KG1 (cell line): ENCODE measurements around the gene CXCR4.
"Not testable (repeated sequence)": the region's sequence is repeated elsewhere in the genome, so short reads cannot be mapped to it uniquely, and the experiment has no call there.

Experiments used
- DNase-seq: peaks from one replicate; lab custom pipeline; 2025; lab: John Stamatoyannopoulos, UW

Gene CXCR4

DNA sequence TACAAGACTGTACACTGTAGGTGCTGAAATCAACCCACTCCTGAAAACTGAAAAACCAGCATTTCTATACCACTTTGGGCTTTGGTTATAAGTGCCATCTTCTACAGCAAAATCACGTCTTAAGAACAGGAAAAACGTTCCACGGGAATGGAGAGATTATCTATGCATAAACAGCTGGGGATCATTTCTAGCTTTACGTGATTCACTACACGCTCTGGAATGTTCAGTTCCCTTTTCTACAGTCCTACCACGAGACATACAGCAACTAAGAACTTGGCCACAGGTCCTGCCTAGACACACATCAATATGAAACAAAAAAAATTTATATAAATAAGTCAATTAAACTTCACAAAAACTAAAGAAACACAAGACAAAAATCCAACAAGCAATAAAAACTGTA, 3.6 kb downstream of the CXCR4 start:
- no peak for DNase-seq

DNA sequence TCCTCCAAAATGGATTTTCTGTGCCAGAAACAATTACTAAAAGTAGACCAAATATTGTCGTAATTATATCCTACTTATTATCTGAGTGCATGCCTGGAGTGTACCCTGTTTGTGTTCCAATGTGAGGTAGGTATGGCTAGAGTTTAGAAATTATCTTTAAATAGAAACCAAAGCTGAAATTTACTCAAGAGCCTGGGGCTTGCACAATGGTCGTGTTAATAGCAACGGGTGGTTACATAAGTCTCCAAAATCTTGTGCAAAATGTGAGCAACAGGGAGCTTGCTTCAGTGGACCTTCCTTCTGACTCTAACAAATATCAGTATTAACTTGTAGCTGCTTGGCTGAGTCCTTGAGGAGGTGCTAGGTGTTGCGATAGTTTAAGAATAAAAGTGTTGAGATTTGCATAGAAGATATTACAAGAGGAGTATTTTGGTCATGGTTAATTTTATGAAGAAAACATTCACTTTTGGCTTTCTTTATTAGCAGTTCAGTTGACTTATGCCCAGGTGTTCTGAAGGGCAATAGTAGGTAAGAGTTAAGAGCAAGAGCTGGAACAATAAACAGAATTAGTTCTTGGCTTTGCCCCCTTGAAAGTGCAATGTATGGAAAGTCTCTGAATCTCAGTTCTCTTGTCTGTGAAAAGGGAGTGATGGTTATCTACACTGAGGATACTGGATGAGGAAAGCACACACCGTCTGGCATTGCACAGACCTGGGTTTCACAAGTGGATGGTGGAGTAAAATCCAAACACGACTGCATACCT, 4.6 kb downstream of the CXCR4 start:
- no peak for DNase-seq

DNA sequence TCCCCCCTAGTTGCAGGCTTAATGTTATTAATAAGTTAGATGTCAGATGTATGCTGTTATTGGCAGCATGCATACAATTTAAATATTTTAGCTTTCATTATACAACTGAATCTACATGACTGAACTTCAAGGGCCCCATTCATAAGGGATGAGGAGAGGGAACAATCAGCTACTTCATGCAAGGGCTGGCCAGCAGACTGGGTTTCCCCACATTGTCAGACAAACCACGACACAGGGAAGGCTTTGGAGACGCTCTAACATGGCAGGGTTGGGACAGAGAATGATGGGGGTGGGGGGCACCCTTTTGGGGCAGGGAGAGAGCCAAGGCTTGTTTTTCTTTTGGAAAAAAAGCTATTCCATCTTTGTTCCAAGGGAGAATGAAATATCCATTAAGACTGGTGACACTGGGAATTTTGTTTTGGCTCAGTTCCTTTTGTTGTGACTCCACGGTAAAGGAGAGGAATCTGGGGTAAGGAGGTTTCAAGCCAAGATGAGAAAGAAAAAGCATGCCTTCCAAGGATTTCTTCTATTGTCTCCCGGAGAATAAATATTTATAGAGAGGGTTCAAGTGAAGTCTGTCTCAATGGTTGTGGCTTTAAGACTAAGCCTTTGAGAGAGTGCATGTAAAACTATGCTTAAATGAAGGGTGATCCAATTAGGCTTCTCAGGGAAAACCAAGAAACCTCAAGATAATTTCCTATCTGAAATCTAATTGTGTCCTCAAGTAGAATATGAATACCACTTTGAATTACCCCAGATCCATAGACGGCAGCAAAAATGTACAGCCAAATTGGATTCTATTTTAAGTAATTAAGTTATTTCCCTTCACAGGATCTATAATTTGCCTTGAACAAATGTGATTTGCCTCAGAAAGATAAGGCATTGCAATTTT, 5.4 kb downstream of the CXCR4 start:
- no peak for DNase-seq

DNA sequence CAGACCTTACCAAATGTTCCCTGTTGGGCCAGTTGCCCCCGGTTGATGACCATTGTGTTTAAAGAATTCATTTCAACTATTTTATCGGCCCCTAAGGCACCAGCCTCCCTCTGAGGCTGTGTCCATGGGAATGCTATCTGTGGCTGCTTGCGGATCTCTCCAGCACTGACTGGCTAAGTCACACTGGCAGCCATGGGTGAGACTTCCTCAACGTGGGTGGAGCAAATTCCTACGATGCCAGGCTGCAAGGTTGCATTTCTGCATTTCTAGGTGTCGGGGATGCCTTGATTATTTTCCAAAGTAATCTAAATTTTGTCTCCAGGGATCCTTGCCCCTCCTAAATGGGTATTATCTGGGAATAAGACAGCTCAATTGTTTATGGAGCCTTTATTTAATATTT, 6.2 kb downstream of the CXCR4 start:
- no peak for DNase-seq

DNA sequence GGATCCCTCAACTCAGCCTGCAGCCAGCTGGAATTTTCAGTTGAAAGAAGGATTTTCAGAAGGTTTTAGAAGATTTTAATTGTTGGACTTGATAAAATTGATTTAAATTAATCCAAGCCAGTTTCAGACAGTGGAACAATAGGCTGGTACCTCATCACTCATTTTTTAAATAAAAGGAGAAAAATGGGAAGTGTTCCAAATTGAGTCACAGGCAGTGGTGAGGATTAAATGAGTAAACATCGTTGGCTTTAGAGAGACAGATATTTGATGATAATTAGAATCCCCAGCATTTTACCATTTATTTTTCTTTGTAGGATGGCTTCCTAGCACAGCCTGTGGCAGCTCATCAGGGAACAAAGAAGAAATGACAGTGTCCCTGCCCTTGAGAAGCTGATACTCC, 7.4 kb downstream of the CXCR4 start:
- DNase-seq = no peak

DNA sequence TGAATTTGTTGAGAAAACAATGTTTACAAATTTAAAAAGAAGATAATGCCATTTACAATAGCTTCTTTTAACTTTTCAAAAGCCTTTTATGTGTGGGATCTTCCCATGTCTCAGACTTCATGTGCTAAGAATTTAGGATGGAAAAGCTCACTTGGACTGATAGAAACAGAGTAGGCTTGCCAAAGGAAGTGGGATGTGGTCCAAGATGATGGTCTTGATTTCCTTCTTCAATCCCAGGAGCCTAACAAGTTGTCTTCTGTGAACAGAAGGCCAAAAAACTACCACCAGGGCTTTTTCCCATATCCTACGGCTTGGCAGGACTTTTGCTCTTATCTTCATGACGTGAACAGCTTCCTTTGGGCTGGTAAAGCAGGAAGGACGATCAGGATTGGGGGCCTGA, 9.5 kb downstream of the CXCR4 start:
- no peak for DNase-seq

DNA sequence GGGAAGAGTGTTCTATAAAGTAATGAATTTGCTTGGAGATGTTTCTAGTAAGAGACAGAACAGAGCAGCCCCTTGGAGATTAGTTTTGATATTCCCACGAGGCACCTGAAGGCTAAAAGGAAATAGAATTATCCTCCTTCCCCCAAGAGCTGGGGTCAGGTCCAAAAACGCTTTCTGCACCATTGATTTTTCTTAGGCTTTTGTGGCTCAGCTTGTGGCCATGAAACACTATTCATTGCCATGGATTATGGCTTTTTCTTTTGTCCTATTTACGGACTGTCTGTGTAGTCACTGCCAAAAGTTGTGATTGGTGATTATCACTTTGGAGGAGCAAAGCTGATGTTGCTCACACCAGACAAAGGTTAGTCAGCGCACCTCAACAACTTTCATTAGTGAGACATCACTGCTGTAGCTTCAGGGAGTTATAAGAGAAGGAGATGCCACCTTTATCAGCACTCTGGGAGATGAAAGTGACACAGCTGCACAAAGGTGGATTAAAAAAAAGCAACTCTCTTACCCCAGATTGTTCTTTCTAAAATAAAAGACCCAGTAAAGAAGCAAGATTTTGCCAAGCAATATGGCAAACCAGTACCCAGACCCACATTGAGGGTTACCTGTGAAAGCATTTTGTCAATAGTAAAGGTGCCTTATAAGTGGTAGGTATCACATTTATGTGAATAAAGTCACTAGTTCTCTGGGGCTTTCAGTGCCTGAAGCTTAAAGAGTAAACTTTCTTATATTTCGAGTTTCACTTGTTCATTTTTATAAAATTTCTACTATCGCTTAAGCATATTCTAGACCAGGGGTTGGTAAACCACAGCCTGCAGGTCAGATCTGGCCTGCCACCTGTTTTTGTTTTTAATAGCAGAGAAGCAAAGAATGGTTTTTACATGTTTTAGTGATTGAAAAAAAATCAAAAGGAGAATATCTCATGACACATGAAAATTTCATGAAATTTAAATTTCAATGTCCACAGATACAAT, 10.6 kb downstream of the CXCR4 start:
- no peak for DNase-seq

DNA sequence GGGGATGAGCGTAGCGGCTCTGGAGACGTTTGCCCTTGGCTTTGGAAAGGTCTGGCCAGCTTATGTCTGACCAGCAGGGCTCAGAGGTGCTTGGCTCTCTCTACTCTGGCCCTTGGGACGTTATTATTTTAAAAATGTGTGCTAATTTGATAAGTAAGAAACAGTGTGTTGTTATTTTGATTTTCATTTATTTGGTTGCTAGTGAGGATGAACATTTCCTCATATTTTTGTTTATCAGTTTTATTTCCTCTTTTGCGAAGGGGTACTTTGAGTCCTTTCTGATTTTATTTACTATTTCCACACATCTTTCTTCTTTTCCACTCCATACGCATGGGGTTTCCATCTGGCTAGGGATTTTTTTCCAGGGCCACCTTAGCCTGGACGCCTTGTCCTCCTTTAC, 11.4 kb downstream of the CXCR4 start:
- DNase-seq = no peak

DNA sequence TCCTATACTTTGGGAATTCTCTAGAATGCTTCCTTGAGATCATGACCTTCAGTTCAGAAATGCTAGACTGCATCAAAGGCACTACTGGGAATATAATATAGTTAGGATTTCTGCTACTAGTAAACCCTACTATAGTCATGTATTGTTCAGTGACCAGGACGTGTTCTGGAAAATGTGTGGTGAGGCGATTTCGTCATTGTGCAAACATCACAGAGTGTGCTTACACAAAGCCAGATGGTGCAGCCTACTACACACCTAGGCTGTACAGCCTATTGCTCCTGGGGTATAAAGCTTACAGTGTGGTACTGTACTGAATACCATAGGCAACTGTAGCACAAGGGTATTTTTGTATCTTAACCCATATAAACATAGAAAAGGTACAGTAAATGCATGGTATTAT, 13.0 kb downstream of the CXCR4 start:
- no peak for DNase-seq

DNA sequence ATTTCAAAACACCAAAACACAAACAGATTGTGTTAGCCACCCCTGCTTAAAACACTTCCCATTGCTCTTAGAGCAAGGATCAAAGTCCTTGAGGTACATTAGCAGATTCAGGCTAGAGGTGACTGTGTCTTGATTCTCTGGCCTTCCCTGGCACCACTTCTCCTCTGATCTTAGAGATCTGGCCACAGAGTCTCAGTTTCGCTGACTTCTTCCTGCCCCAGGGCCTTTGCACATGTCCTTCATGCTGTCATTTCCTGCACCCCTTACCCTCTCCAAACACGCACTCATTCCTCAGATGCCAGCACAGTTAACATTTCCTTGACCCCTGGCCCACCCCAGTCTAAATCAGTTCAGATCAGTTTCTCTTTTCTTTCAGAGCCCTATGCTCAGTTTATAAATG, 16.9 kb downstream of the CXCR4 start:
- DNase-seq = no peak

DNA sequence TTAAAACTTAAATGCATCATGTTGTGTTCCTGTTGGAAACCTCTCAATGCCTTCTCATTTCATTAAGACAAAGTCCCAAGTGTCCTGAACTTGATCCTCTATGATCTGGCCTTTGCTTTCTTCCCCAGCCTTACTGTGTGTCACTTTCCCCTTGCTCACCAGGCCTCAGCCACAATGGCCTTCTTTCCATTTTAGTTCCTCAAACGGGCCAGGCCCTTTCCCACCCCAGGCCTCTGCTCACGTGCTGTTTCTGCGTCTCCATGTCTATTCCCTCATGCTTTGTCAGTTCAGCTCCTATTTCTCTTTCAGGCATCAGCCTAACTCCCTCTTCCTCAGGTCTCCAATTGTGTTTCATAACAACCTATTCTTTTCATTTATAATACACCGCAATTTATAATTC, 19.5 kb downstream of the CXCR4 start:
- no peak for DNase-seq

DNA sequence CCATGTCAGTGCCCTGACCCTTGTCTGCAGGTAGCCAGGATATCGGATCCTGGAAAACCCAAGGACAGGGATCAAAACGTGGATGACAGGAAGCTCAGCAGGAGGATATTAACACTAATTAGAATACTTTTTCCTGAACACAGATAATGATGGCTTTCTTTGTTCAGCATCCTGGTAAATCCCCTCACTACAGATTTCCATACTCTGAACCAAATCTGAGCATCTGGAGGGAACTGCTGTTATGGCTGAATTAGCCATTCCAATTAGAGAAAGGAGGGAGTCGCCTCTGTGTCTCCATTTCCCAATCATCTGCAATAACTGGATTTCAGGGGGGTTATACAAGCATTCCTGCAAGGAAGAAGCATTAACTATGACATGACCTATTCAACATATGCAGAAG, 24.4 kb downstream of the CXCR4 start:
- no peak for DNase-seq

DNA sequence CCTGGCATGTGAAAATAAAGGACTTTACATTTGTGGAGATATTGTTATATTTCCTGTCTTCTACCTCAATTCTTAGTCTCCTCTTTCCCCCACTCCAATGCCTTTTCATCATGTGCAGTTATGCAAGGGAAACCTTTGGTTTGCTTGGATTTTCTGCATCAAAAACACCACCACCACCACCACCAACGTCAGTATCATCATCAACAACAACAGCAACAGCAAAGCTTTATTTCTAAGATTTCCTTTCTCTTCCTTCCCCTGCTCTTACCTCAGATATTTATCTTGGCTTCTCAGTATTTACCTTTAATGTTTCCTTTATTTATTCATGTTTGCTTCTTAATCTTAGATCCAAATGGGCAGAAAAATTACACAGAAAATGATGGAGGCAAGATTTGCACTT, 26.1 kb downstream of the CXCR4 start:
- DNase-seq = no peak

DNA sequence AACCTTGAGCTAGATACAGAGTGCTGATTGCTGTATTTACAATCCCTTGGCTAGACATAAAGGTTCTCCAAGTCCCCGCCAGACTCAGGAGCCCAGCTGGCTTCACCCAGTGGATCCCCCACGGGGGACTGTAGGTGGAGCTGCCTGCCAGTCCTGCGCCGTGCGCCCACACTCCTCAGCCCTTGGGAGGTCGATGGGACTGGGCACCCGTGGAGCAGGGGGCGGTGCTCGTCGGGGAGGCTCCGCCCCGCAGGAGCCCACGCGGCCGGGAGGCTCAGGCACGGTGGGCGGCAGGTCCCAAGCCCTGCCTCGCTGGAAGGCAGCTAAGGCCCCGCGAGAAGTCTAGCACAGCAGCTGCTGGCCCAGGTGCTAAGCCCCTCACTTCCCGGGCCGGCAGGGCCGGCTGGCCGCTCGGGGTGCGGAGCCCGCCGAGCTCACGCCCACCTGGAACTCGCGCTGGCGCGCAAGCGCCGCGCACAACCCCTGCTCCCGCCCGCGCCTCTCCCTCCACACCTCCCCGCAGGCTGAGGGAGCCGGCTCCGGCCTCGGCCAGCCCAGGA, 30.0 kb downstream of the CXCR4 start:
- DNase-seq = not testable (repeated sequence)

DNA sequence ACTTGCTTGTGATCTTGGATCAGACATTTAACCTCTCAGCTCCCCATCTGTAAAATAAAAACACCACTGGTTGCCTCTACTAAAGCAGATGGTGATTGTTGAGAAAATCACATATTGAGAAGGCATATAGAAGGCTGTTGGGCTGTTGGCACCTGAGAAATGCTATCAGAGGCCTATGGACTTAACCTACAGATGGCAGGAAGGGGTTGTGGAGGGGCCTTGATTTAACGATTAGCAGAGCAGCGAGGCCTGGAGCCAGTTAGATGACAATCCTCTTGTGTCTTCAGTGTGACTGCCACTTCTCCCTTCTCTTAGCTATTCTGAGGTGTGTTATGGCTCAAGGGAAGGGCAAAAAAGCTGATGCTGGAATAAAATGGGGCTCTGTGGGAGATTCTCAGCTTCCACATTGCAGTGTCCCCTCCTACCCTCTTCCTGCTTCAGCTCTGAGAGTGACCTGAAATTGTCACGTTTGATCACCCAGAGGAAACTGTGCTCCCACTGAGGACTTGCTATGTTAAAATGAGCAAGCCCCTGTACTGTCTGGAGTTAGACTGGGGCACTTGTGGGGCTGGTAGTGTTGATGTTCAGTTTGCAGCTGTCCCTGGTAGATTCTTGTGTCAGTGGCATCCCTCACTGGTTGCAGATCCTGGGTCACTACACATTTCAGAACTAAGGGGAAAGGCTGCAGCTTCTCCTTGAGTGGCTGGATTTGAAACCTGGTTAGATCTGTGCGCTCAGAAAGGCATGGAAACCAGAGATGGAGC, 31.5 kb downstream of the CXCR4 start:
- DNase-seq = no peak

DNA sequence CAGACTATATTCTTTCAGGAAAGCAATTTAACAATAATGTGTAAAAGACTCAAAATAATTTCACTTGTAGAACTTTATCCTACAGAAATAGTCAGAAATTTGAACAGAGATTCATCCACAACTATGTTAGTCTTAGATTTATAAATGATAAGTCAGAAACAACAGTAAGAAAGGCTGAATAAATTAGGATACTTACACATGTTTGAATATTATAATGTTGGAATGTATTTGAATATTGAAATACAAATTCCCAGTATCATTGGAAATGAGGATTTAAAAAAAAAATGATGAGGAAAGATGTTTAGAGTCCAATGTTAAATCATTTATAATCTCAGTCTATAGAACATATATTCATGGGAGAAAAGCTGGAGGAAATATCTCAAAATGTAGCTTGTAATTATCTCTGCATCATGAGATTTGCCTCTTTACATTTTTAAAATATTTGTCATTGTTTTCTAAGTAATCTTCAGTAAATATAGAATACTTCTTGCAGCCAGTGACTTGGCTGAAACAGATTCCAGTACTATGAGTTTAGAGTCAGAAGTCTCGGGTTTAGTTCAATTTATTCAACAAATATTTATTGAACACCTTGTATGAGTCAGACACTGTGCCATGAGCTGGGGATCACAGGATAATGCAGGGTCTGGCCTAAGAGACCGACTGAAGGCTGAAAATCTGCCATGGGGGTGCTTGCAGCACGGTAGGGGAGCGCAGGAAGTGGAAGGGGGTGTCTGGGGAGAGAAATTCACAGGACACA, 32.3 kb downstream of the CXCR4 start:
- no peak for DNase-seq

DNA sequence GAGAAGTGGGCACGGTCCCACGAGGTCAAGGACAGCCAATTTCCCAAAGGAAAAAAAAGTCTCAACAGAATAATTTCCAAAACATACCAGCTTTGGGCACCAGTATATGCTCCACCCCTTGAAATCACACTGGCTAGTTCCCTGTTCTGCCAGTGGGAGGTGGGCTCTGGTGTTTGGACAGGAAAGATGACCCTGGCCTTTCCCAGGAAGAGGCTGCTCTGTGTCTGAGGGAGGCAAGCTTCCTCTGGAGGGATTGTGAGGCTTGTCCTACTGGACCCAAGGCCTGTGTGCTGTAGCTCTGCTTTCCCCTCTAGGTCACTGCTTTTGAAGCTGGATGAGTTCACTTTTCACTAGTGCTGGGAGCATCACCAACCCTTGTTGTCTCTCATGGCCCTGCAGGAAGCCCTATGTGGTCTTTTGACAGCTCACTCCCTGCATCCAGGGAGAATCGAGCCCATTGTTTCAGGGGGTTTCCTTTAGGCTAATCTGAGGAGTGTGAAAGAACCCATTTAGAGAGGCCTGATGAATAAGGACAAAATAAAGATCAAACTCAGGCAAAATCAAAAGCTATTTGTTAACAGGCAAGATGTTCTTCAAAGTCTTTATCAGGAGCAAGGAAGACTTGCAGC, 36.3 kb downstream of the CXCR4 start:
- no peak for DNase-seq

DNA sequence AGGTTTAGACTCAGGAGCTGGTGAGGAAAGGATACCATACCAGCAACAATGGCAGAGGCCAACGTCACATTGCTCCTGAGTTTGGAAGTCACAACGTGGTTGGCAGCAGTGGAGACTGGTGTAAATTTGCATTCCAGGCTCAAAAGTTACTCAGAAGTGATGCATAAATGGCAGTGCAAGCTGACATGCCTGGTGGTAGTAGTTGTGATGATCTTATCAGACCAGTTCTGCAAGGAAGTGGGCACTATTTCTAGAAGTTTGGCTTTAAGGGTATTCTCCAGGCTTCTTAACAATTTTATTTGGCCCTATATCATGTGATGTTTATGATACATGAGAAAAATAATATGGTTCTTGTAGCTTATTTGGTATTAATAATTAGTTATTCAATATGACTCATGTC, 37.8 kb downstream of the CXCR4 start:
- no peak for DNase-seq

DNA sequence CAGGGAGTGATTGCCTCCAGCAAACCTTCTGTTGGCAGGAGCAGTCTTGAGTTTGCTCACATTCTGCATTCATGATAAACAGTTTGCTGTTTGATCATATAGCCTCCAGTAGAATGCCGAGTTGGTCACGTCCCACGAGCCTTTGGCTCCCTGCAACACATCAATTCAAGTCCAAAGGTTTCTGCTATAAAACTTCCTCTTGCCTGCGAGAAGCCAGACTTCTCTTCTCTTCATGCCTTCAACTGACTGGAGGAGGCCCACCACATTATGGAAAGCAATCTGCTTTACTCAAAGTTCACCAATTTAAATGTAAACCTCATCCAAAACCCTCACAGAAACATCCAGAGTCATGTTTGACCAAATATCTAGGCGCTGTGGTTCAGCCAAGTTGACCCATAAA, 40.8 kb downstream of the CXCR4 start:
- DNase-seq = no peak

DNA sequence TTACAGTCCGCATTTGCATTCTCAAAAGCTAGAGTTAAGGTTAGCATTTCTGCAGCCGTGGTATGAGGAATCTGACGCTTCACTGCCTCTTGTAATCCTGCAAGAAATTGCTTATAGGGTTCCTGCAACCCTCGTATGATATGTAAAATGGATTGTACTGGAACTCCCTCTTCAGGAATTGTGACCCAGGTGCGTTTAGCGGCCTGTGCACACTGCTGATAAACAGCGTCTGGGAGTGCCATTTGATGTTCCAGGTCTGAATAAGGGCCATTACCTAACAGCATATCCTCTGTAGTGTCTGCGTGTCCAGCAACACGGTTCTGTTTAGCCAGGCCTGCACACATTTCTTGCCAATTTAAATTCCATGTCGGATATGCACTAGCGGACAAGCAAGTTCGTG, 42.5 kb downstream of the CXCR4 start:
- no peak for DNase-seq
